OCI-LY1 (cell line): ENCODE results near the gene PLA2G2E.

ENCODE experiments used
- CTCF ChIP-seq: fragments of 200-600 bp; sonication (generic), shearing (Covaris generic); IDR thresholded peaks from 2 replicates; pipeline ENCODE4 v1.5.1; 2017; ENCODE audit warnings: mild to moderate bottlenecking, antibody characterized with exemption, low read length, moderate library complexity, mixed read lengths
- EZH2 ChIP-seq: fragments of 200-600 bp; sonication (generic), shearing (Covaris generic); IDR thresholded peaks from 2 replicates; pipeline ENCODE4 v1.8.0; 2017; ENCODE audit warnings: borderline replicate concordance, mixed run types, mild to moderate bottlenecking, antibody characterized with exemption, low read length, moderate library complexity, mixed read lengths

GRCh38 chr1:19949016-19949415, 25.6 kb upstream of the PLA2G2E start:
- TF ChIP-seq CTCF (no peak), EZH2 (no peak)
